Occipital lobe (tissue), 2 donors: ENCODE results near the gene NCR1. TPM values are rescaled to one million over a fixed set of nuclear protein-coding genes. Genes with fewer than 3 reads are reported as not detected.
"Not testable (repeated sequence)": the region's sequence is repeated elsewhere in the genome, so short reads cannot be mapped to it uniquely, and the experiment has no call there.

ENCODE experiments used
- DNase-seq: peaks from one replicate; lab custom pipeline; 2025; lab: John Stamatoyannopoulos, UW
- total RNA-seq: library from RNA; depleted of rRNA; stranded (reverse); fragments of >200 nt; gene quantifications from one replicate; pipeline ENCODE4 v1.2.3, GENCODE V29; 2014

NCR1 gene
- not detected for total RNA-seq

- no peak for DNase-seq
Observed at GRCh38 chr19:54905803-54906511, at the start of gene NCR1. Gene NCR1 (plus strand): TSS chr19:54906148. CDS start chr19:54906188, 40 bp downstream.

GRCh38 chr19:54858476-54858875 lies 47.5 kb upstream of the NCR1 start:
- DNase-seq, result not testable (repeated sequence)

GRCh38 chr19:54859421-54859820 lies 46.5 kb upstream of the NCR1 start:
- DNase-seq, result not testable (repeated sequence)

- not testable (repeated sequence) for DNase-seq
Observed at GRCh38 chr19:54863459-54863858, 42.5 kb upstream of the NCR1 start.

GRCh38 chr19:54871696-54872095 lies 34.3 kb upstream of the NCR1 start:
- no peak for DNase-seq

GRCh38 chr19:54873990-54874389 lies 32.0 kb upstream of the NCR1 start, which contains the start of gene FCAR:
Gene FCAR (plus strand): TSS chr19:54874235. CDS start chr19:54874290, 55 bp downstream.
- no peak for DNase-seq

- no peak for DNase-seq
Observed at GRCh38 chr19:54875506-54875905, 30.4 kb upstream of the NCR1 start.

- DNase-seq, result no peak
Observed at GRCh38 chr19:54877471-54877870, 28.5 kb upstream of the NCR1 start.

- no peak for DNase-seq
Observed at GRCh38 chr19:54881884-54882283, 24.1 kb upstream of the NCR1 start.

- no peak for DNase-seq
Observed at GRCh38 chr19:54882758-54883157, 23.2 kb upstream of the NCR1 start.

GRCh38 chr19:54883228-54883627 lies 22.7 kb upstream of the NCR1 start:
- no peak for DNase-seq

- no peak for DNase-seq
Observed at GRCh38 chr19:54888239-54888638, 17.7 kb upstream of the NCR1 start.

- no peak for DNase-seq
Observed at GRCh38 chr19:54889566-54889965, 16.4 kb upstream of the NCR1 start.

- DNase-seq, result no peak
Observed at GRCh38 chr19:54893406-54893805, 12.5 kb upstream of the NCR1 start.

GRCh38 chr19:54894106-54894505 lies 11.8 kb upstream of the NCR1 start:
- not testable (repeated sequence) for DNase-seq

- DNase-seq, result no peak
Observed at GRCh38 chr19:54896036-54896435, 9.9 kb upstream of the NCR1 start.

- DNase-seq, result not testable (repeated sequence)
Observed at GRCh38 chr19:54898685-54899084, 7.3 kb upstream of the NCR1 start.

GRCh38 chr19:54899646-54900045 lies 6.3 kb upstream of the NCR1 start:
- DNase-seq, result not testable (repeated sequence)

GRCh38 chr19:54901153-54901552 lies 4.8 kb upstream of the NCR1 start:
- DNase-seq, result not testable (repeated sequence)

- no peak for DNase-seq
Observed at GRCh38 chr19:54902061-54902460, 3.9 kb upstream of the NCR1 start.

GRCh38 chr19:54903303-54903702 lies 2.6 kb upstream of the NCR1 start:
- DNase-seq, result no peak

- not testable (repeated sequence) for DNase-seq
Observed at GRCh38 chr19:54904261-54904660, 1.7 kb upstream of the NCR1 start.

- DNase-seq, result no peak
Observed at GRCh38 chr19:54905421-54905802, 536 bp upstream of the NCR1 start.

- DNase-seq, result no peak
Observed at GRCh38 chr19:54906819-54907218, 871 bp downstream of the NCR1 start.
